Measurements from ENCODE around the gene KRT36.

Gene KRT36

DNA sequence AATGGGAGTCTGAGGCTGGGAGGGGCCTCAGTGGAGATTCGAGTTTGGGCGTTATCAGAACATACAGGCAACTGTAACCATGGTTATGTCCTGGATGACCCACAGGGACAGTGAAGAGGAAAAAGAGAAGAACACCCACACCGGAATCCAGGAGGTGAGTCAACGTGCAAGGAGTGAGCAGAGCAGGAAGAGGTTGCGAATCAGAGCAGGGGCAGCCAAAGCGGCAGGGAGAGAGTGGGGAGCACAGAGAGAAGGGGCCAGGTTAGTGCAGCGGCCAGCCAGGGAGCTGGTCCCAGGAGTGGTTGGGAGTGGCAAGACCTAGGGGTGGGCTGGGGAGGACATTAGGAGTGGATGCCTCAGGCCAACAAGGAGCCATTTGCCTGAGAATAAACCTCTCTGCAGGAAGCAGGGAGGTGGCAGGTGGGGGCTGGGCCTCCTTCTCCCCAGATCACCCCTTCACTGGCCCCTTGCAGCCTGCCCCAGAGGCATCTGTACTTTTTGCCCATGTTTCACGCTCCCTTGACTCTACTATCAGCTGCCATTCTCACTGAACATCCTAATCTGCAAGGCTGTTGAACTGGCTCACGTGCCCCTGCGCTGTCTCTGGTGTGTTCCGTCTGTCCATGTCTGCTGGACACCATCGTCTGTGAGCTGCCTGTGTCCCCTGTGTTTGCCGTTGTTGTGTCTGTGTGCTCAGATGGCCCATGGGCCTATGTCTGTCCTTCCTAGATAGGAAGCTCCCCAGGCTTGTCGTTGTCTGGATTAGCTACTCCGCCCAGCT is 10.6 kb upstream of the KRT36 start:
- DNase-seq (ENCODE audit: low spot score) = peak; percentile 60

DNA sequence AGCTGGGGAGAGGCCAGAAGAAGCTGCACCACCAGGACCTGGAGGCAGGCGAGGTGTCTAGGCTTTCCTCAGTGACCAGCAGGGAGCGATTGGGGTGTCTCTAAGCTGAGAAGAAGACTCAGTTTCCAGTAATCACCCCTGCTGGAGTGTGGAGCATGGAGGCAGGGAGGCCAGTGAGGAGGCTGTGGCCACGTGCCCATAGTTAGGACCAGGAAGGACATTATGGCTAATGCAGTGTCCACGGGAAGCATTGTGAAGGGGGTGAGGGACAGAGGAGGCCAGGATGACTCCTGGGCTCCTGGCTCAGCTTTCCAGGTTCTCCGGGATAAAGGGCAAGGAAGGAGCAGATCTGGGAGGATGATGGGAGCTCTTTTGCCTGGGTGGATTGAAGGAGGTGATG is 10.0 kb upstream of the KRT36 start:
- no peak for DNase-seq (ENCODE audit: low spot score)

DNA sequence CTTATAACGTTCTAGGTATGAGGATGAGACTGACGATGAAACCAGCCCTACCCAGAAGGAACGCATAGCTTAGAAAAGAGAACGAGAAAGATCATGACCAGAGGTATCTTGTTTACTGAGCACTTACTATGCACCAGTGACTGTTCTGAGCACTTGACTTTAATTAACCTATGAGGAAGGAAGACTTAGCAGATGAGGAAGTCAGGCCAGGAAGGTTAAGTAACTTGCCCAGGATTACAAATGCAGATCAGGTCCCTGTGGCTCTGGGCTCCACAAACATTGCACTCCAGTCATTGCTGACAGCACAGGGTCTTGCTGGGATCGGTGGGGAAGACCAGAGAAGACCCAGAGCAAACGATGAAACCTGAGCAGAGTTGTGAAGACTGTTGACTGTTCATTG is 8.6 kb upstream of the KRT36 start:
- no peak for DNase-seq (ENCODE audit: low spot score)

DNA sequence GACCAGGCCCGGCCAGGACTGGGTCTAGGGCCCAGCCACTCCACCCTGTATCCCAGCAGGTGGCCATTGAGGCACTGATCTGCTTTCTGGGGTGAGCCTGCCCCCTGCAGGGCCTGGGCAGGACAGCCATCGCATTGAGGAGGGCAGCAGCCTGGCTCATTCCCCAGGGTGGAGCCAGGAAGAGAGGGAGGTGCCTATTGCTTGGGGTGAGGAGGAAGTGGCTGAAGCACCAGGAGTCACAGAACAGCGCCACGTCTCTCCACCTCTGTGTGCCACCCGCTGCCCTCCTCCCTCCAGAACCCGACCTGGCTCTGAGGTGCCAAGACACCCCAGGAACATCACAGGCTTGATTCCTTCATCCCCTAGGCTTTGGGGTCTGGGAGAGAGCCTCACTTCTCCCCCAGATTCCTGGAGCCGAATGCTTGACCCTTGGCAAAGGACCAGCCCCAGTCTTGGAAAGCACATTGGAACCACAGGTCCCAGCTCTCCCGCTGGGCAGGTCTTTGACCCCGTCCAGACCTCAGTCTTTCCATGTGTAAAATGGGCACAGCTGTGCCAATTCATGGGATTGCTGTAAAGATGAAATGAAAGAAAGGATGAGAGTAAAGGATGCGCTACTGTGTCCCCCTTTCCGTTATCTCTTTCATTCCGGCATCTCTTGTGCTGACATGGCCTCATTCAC is 7.2 kb upstream of the KRT36 start:
- DNase-seq (ENCODE audit: low spot score) = peak; percentile 85

DNA sequence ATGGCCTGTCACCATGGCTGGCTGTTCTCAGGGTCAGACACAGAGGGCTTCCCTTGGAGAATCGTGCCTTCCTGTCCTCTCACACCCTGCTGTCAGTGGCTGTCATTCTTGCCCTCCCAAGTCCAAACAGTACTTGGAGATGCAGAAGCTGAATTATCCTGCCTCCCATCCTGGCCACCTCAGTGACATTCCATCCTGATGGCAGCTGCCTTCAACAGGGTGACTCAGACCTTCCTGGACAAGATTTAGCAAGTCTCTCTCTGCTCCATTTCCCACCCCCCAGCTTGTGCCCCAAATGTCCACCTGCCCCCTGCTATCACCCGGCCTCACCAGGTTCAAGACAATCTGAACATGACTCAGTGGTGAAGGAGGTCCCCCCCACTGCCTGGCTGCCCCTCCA is 4.8 kb upstream of the KRT36 start:
- DNase-seq (ENCODE audit: low spot score) = no peak

DNA sequence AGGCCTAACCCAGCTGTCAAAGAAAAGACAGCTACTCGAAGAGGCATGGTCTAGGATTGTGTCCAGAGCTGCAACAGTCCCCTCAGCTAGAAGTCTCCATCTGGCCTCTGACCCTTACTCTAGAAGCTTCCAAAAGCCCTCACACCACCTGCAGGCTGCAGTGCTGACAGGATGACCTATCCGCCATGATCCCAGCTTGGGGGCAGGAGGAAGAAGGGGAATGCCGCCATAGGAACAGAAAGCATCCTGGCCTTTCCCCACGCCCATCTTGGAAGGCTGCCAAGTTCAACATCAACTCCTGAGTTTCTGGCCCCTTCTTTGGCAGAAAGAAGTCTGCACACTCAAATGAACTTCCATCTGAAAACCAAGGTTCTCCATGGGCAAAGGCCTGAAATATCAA is 3.1 kb upstream of the KRT36 start:
- DNase-seq (ENCODE audit: low spot score) = no peak

DNA sequence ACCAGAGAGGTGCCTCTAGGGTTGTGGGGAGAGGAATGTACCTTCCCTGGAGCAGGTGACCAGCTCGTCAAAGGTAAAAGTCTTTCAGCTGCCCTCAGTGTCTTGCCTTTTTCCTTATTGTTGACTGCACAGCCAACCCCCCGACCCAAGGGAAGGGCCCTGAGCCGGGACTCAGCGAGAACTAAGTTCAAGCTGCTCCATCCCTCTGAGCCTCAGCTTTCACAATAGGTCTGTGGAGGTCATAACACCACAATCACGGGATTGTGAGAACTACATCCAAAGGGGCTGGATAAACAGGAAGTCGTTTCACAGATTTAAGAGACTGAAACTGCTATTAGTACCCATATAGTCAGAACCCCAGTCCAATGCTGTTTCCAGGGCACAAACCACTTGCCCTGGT is 2.6 kb upstream of the KRT36 start:
- no peak for DNase-seq (ENCODE audit: low spot score)

DNA sequence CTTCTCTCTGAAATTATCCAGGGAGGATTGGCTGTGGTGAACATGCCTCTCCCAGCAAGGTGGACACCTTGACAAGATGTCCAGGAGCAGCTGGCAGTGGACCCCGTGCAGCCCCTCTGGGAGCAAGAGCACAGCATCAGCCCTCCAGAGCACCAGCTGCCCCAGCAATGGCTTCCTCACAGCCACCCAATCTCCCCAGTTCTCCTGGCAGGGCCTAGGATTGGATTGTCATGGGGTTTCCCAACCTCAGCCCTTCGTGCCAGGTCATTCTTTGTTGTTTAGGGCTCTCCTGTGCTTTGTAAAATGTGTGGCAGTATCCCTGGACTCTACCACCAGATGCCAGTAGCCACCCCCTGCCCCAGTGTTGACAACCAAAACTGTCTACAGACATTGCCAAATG is 1.8 kb upstream of the KRT36 start:
- DNase-seq (ENCODE audit: low spot score) = no peak

DNA sequence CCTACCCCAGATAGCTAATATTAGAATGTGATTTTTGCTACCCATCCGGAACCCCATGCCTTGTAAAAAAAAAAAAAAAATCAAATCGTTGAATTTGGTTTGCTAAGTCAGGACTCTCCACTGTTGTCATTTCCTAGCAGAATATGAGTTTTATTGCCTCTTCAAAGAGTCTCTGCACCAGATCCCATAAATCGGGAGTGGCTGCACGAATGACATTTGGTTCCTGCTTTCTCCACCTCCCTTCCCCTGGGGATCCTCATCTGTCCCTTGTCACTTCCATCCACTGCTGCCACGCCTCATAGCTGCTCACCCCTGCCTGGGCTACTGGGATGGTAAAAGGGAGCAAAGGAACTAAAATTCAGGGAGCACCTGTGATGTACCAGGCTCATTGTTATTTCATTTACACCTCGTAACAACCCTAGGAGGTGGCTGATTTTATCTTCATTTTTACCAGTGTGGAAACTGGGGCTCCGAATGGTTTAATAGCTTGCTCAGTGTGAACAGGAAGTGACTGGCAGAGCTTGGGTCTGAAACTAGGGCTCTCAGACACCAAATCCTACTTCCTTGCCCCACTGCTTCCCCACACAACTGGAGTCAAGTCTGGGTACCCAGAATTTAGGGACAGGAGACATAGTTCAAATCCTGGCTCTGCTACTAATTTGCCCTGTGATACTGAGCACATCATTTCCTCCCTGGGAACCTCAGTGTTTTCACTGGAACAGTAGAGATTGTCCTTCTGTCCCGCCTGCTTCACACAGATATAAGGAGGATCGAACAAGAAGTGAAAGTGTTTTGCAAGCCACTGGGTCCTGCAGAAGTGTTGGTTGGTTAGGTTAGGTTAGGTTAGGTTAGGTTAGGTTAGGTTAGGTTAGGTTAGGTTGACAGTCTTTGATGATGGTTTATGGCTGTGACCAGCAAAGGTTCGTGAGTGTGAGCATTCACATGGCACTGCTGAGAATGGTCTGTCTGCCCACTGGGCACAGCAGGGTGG is 585 bp upstream of the KRT36 start:
- no peak for DNase-seq (ENCODE audit: low spot score)

DNA sequence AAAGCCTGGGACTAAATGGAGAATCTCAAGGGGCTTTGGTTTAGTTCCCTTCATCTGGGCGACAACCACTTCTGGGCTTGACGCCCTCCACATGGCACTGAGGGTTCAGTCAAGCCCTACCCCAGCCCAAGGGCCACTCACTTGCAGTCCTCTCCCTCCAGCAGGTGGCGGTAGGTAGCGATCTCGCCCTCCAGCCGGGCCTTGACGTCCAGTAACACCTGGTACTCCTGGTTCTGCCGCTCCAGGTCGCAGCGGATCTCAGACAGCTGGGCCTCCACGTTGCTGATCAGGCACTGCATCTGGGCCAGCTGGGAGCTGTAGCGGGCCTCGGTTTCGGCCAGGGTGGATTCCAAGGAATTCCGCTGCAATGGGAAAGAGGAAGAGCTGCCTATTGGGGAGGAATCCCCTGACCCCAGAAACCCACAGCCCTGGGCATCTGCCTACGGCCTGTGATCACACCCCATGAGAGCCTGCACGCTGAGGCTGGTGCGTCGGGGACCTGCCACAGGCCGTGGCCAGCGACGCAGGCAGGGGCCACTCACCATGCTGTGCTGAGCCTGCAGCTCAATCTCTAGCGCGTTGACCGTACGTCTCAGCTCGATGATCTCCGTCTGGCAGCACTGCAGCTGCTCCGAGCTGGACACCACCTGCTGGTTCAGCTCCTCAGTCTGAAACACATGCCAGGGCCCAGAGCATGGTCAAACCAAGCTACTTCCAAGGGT is 2.7 kb downstream of the KRT36 start:
- no peak for DNase-seq (ENCODE audit: low spot score)

DNA sequence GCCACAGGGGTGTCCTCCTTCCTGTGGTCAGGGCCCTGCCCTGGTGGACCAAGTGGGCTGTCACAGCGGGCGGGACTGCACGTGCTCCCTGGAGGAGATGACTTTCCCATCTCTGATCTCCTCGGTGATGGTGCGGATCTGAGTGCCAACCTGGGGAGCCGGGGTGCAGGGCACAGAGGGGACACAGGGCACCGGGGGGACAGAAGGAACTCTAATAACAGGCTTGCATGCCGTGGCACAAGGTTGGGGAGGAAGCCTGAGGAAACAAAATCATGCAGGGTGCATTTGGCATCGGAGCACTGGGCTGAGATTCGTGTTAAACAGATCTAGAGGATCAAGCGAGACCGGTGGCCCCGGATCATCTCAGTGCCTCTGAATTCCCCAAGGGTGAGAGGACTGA is 3.4 kb downstream of the KRT36 start:
- DNase-seq (ENCODE audit: low spot score) = no peak

DNA sequence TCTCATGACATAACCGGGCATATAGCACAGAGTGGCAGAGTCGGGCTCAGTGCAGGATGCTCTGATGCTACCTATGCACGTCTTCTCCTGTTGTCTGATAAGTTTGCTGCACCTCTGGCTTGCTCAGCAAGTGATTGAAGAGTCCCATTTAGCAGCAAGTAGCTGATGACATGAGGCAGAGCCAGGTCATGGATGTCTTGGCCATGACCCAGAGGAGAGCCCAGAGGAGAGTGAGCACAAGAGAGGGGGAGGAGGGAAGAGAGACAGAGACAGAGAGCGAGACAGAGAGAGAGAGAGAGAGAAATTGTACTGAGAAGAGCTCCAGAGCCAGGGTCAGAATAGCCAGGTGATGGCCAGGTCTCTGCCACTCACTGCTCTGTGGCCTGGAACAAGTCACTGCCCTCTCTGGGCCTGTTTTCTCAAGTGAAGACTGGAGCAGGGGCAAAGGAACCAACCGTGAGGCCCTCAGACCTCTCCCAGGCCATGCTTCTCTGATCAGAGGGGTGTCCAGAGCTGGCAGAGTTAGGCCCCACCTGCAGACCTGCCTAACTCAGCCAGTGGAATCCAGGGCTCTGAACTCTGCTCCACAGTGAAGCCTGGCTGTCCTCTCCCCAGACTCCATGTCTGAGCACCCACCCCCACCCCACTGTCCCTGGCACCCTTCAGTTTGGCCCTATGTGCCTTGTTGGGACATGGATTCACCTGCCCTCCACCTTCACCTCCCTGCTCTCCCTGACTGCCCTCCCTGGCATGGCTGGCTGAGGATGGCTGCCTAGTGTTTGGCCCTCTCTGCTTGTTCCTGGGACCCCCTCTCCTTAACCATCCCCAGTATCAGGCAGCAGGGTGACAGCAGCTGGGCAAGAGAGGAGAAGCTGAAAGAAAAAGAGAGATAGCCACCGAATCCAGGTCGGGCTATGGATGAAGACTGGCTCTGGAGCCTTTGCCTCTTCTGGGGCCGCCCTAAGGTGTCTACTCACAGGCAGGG is 4.5 kb downstream of the KRT36 start:
- DNase-seq (ENCODE audit: low spot score) = no peak

DNA sequence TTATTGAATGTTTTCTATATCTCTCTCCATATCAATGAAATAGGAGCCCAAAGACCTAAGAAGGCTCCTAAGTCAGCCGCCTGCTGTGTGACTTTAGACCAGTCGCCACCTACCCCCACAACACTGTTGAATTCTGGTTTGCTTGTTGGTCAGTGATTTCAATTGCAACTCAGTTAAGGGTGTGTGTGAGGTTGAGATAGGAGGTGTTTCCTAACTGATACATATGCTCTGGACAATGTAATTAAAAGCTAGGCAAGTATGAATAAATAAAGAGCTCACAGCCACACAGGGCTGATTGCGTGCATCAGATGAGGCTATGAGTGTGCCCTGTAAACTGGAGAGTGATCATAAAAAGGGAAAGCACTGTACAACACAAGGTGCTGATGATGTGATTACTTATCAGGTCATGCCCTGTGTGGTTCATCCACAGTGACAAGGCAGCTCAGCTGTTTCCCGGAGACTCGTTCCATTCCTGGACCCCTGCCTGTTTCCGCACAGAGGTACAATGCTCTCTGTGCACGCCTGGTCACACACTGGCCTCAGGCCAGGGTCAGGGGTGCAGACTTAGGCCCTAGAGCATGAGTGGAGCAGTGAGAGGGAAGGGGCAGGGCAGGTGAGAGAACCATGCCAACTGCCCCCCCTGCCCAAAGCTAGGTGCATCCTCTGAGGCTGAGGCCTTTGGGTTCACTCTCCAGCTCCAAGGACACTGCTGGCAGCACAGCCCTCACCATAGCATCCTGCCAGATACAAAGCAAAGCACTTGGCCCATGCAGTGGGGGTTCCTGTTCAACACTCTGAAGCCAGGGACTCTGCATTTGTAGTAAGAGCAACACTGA is 5.5 kb downstream of the KRT36 start:
- DNase-seq (ENCODE audit: low spot score) = no peak

DNA sequence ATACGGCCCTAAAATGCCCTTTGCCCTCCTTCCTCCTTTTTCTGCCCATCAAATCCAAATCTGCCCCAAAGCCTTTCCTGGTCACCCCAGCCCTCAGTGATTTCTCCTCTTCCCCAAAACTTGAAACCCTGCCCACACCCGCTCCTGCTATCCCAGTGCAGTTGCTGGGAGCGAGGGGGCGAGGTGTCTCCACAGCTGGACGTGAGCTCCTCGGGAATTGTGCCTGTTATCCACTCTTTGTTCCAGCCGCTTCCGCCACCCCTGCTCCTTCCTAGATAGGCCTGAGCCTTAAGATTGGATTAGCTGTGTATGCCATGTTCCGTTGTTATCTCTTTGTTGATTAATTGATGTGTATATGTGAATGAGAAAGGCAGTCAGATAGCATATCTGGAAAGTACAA is 6.2 kb downstream of the KRT36 start:
- DNase-seq (ENCODE audit: low spot score) = no peak

DNA sequence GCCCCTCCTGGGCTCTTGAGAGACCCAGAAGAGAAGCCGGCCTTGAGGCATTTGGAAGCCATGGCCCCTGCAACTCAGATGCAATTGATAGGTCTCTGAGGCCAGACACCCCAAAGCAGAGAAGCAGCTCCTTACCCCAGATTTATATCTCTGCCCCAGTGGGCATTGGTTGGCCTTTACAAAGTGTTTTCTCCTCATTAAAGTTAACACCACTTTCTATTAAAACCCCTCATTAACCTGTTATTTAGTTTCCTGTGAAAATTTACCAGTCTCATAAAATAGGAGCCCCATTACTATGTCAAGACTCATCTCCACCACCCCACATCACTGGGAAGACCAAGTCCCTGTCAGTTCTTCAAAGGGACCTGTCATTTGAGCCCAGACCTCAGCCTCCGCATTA is 8.7 kb downstream of the KRT36 start, which contains the start of gene KRT35:
TSS of gene KRT35 (minus strand) at position 116 of the 400 bp plus-strand sequence. CDS start at position 62, 54 bp downstream.
- DNase-seq (ENCODE audit: low spot score) = no peak

DNA sequence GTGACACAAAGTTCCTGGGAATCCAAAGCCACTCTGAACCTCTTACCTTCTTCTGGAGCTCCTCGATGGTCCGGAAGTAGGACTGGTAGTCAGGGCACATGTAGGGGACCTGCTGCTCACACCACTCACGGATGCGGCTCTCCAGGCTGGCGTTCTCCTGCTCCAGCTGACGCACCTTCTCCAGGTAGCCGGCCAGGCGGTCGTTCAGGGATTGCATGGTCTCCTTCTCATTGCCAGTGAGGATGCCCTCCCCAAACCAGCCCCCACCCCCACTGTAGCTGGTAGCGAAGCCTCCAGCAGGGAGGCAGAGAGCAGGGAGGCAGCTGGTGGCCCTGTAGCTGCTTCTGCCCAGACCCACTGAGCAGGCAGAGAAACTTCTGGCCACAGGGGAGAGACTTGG is 9.1 kb downstream of the KRT36 start:
- no peak for DNase-seq (ENCODE audit: low spot score)

DNA sequence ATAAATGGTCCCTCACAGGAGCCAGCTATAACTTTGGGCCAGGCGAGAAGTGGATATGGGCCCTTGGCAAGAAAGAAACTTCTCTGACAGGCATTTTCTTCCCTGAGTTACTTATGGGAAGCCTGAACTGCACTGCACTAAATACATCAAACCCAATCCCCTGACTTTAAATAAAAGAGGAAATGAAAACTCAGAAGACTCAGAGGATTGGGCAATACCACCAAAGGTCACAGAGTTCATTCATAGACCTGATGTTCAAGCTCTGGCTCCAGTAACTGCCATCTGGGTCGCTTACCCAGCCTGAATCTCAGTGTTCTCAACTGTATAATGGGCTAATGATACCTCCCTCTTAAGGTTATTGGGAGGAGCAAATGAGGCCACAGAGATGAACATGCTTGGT is 9.6 kb downstream of the KRT36 start:
- DNase-seq (ENCODE audit: low spot score) = no peak

DNA sequence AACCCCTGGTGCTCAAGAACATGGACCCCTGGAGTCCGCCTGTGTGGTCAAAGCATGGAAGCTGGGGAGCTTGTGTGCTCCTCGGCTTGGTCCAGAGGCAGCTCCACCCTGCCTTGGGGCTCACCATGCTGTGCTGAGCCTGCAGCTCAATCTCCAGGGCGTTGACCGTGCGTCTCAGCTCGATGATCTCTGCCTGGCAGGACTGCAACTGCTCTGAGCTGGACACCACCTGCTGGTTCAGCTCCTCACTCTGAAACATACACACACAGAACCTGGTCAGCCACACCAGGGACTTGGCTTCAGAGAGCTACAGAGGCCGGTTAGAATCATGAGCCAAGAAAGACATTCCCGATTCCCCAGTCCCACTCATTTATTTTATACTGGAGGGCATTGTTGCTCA is 11.5 kb downstream of the KRT36 start:
- no peak for DNase-seq (ENCODE audit: low spot score)

Data from RKO (cell line).